GM12865 (cell line): ENCODE measurements around the gene NF1.
"Not testable (repeated sequence)": the region's sequence is repeated elsewhere in the genome, so short reads cannot be mapped to it uniquely, and the experiment has no call there.

Source experiments
- DNase-seq: peaks from one replicate; pipeline ENCODE4 v3.0.0; 2010; ENCODE audit warnings: low read depth
- H3K4me3 ChIP-seq: 2 replicates; pipeline ENCODE4 v1.5.1; 2011; ENCODE audit warnings: mild to moderate bottlenecking, low read depth, low read length, control low read depth
- TF ChIP-seq, protein P1 (sequence below): IDR thresholded peaks from 2 replicates; pipeline ENCODE4 v1.5.1; 2011; ENCODE audit warnings: low read length, control low read depth, low read depth, inconsistent platforms; ENCODE audit not compliant: insufficient read depth; ENCODE audit errors: missing control alignments

NF1 gene

DNA sequence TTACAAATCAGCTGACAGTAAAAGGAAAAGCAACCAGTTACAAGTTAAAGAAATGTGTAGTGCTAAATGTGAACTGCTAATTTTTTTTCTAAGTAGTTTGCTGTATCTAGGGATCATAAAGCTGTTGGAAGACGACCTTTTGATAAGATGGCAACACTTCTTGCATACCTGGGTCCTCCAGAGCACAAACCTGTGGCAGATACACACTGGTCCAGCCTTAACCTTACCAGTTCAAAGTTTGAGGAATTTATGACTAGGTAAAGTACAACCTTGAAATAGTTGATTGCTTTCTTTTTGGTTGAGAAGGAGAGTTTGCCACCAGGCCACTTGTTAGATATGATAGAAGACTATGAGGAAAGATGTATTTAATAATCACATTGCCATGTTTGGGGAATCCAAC is 166.8 kb downstream of the NF1 start:
- DNase-seq, result no peak
- H3K4me3 ChIP-seq, result no peak overlapping the region
- TF ChIP-seq, protein P1, sequence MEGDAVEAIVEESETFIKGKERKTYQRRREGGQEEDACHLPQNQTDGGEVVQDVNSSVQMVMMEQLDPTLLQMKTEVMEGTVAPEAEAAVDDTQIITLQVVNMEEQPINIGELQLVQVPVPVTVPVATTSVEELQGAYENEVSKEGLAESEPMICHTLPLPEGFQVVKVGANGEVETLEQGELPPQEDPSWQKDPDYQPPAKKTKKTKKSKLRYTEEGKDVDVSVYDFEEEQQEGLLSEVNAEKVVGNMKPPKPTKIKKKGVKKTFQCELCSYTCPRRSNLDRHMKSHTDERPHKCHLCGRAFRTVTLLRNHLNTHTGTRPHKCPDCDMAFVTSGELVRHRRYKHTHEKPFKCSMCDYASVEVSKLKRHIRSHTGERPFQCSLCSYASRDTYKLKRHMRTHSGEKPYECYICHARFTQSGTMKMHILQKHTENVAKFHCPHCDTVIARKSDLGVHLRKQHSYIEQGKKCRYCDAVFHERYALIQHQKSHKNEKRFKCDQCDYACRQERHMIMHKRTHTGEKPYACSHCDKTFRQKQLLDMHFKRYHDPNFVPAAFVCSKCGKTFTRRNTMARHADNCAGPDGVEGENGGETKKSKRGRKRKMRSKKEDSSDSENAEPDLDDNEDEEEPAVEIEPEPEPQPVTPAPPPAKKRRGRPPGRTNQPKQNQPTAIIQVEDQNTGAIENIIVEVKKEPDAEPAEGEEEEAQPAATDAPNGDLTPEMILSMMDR, result no peak

DNA sequence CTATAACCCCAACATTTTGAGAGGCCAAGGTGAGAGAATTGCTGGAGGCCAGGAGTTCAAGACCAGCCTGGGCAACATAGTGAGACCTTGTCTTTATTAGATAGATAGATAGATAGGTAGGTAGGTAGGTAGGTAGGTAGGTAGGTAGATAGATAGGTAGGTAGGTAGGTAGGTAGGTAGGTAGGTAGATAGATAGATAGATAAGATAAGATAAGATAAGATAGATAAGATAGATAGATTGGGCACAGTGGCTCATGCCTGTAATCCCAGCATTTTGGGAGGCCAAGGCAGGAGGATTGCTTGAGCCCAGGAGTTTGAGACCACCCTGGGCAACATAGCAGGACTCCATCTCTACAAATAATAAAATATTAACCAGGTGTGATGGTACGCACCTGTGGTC is 168.1 kb downstream of the NF1 start:
- not testable (repeated sequence) for H3K4me3 ChIP-seq, DNase-seq

DNA sequence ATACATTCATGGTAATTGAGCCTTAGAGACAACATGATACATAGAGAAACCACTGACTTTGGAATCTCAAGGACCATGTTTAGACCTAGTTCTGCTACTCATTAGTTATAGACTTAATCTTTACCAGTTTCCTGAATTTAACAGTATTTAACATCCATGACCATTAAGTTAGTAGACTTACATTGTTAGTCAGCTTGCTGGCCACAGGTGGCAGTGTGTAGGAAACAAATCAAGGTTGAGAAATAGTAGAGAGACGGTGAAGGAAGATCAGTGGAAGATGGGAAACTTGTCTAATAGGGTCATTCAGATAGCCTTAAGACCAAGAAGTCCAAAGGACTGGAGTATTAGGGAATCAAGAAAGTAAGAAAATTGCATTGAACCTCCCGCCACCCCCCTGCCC is 171.3 kb downstream of the NF1 start:
- peak; percentile 8 for DNase-seq
- H3K4me3 ChIP-seq, result no peak overlapping the region
- TF ChIP-seq, protein P1, result peak; percentile 33

DNA sequence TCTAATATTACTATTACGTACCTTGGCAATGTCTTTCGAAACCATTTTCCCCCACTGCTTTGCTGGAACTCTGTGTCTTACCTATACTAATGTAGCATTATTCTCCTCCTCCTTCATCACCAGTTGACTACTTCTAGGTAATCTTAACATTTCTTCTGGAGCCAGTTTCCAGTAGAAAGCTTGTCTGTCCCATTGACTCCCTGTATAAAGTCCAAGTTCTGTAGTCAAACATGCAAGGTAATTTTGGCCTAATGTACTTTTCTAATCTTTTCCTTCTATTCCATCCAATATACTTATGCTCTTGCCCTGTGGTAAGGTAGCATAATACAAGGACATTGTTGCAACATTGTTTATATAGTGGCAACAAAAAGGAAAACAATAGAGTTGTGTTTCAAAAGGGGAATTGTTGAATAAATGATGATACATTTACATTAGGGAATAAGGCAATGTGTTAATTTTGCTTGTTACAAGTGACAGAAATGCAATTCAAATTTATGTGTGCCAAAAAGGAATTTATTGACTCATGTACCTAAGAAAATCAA is 174.3 kb downstream of the NF1 start:
- DNase-seq, result no peak
- no peak overlapping the region for H3K4me3 ChIP-seq
- TF ChIP-seq, protein P1, result no peak

DNA sequence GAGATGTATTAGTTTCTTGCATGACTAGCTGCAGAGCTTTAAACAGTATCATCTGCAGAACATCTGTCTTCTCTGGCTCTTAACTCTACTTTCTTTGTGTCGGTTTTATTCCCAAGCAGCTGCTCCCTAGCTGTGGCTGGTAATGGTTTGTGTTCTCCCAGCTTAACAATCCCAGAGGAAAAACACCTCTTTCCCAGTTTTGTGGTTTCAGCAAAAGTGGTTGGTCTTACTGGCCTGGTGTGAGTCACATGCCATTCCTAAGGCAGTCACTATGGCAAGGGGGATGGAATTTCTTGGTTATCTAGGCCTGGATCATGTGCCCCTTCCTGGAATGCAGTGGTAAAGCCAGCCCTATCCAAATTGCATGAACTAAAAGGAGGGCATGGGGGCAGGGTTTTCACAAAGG is 174.8 kb downstream of the NF1 start:
- no peak overlapping the region for H3K4me3 ChIP-seq
- TF ChIP-seq, protein P1, result no peak
- DNase-seq, result no peak

DNA sequence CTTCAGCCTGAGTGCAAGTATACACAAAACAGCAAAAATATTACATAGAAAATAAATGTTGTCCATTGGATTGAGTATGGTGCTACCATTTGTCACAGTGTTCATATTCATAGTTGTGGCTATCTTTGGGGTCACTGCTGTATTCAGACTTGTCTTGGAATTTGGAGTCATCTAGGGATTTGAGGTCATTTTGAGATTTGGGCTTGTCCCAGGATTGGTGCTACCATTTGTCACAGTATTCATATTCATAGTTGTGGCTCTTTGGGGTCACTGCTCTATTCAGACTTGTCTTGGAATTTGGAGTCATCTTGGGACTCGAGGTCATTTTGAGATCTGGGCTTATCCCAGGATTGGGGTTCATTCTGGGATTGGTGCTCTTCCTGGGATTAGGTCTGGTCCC is 177.5 kb downstream of the NF1 start:
- no peak for DNase-seq
- TF ChIP-seq, protein P1, result no peak
- H3K4me3 ChIP-seq, result no peak overlapping the region

DNA sequence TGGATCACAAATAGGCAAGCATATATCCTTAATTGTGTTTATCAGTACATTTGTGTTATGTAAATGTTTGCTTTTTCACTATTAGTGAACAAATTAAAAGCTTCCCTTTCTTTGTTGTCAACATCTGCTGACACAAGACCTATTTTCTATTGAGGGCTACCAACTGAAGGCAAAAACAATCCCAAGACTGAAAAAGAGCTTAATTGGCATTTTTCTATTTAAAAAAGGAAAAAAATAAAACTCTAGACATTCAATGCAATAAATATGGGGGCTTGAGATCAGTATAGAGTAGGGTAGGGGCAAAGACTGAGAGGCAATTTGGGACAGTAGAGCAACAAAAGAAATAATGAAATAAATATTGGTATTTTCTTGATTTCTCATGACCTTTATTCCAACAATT is 178.0 kb downstream of the NF1 start:
- TF ChIP-seq, protein P1, result no peak
- DNase-seq, result no peak
- H3K4me3 ChIP-seq, result no peak overlapping the region
